Measurements from ENCODE around the gene LRRC49. TPM values are rescaled to one million over a fixed set of nuclear protein-coding genes. Genes with fewer than 3 reads are reported as not detected.

Gene LRRC49
- polyA plus RNA-seq, 1 donor (not counting 4 experiments of a cell fraction or from before 2014, with no cell fraction given): 9.9 TPM

DNA sequence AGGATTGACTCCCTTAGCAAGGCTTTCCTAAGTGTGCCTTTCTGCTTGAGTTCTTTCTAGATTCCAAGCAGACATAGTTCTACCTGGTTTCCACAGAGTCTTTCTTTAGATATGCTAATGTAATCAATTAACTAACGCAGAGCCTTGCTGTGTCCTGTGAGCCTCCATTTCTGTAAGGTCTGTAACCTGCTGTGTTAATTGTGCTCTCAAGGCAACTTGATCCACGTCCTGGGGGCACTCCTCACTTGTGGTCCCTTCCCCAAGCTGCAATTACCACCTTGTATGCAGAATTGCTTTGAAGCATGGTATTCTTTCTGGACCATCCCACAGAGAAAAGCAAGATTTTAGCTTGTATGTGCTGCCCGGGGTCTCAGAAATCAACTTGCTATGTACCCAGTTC is 193.2 kb downstream of the LRRC49 start:
- TF ChIP-seq, protein P1, sequence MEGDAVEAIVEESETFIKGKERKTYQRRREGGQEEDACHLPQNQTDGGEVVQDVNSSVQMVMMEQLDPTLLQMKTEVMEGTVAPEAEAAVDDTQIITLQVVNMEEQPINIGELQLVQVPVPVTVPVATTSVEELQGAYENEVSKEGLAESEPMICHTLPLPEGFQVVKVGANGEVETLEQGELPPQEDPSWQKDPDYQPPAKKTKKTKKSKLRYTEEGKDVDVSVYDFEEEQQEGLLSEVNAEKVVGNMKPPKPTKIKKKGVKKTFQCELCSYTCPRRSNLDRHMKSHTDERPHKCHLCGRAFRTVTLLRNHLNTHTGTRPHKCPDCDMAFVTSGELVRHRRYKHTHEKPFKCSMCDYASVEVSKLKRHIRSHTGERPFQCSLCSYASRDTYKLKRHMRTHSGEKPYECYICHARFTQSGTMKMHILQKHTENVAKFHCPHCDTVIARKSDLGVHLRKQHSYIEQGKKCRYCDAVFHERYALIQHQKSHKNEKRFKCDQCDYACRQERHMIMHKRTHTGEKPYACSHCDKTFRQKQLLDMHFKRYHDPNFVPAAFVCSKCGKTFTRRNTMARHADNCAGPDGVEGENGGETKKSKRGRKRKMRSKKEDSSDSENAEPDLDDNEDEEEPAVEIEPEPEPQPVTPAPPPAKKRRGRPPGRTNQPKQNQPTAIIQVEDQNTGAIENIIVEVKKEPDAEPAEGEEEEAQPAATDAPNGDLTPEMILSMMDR (optimal IDR thresholded peaks at IDR 0.05 in 1 of 3, IDR thresholded peaks at IDR 0.05 in 1 of 3, conservative IDR thresholded peaks at IDR 0.05 in 1 of 3; ENCODE audit: extremely low read depth in 1 of 3, insufficient read depth in 2 of 3, low read length in 3 of 3): no peak
- no peak for TF ChIP-seq EZH2 (IDR thresholded peaks at IDR 0.05; ENCODE audit: low read length)
- Histone ChIP-seq H3K9me3 (ENCODE audit: control insufficient read depth, low read depth, low read length) (peaks cover 5% of the 10 kb centered on the region), H3K4me3 (ENCODE audit: control insufficient read depth in 2 of 3, extremely low read depth in 1 of 3, insufficient read depth in 2 of 3, low read depth in 1 of 3, low read length in 3 of 3) (no peak overlapping the region), H3K79me2 (ENCODE audit: control insufficient read depth, insufficient read depth, low read length) (no peaks in the 10 kb centered on the region), H2AFZ (ENCODE audit: control insufficient read depth, low read length) (no peak overlapping the region), H4K20me1 (ENCODE audit: control insufficient read depth, extremely low read depth, insufficient read depth, low read length) (no peaks in the 10 kb centered on the region), H3K9me1 (ENCODE audit: control insufficient read depth, extremely low read depth, insufficient read depth, low read length) (no peaks in the 10 kb centered on the region), H3K27me3 (ENCODE audit: control insufficient read depth, extremely low read depth, insufficient read depth, low read length) (no peaks in the 10 kb centered on the region), H3K27ac (ENCODE audit: control insufficient read depth, insufficient read depth, low read length) (no peak overlapping the region), H3K4me2 (ENCODE audit: control insufficient read depth, extremely low read depth, insufficient read depth, low read depth, low read length) (no peak overlapping the region), H3K36me3 (ENCODE audit: control insufficient read depth in 2 of 2, extremely low read depth in 1 of 2, insufficient read depth in 2 of 2, low read length in 2 of 2) (no peaks in the 10 kb centered on the region), H3K4me1 (ENCODE audit: control insufficient read depth, extremely low read depth, insufficient read depth, low read length) (peaks cover 9% of the 10 kb centered on the region), H3K9ac (ENCODE audit: control insufficient read depth, extremely low read depth, insufficient read depth, low read length) (no peak overlapping the region)
- dilution Hi-C loops (cut with MboI; ENCODE audit: extremely low pct_ligation_motif_present, low sequenced_read_pairs): no loop called here
- FAIRE-seq (no peak), DNase-seq (ENCODE audit: low read depth, low spot score) (no peak)

DNA sequence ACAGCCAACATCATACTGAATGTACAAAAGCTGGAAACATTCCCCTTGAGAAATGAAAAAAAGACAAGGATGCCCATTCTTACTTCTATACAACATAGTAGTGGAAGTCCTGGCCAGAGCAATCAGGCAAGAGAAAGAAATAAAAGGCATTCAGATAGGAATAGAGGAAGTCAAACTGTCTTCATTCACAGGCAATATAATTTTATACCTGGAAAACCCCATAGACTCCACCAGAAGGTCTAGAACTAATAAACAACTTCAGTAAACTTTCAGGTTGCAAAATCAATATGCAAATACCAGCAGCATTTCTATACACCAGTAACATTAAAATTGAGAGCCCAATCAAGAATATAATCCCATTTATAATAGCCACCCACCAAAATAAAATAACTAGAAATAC is 195.5 kb downstream of the LRRC49 start:
- Histone ChIP-seq H3K36me3 (ENCODE audit: control insufficient read depth in 2 of 2, extremely low read depth in 1 of 2, insufficient read depth in 2 of 2, low read length in 2 of 2) (no peaks in the 10 kb centered on the region), H3K9me1 (ENCODE audit: control insufficient read depth, extremely low read depth, insufficient read depth, low read length) (no peaks in the 10 kb centered on the region), H3K9me3 (ENCODE audit: control insufficient read depth, low read depth, low read length) (peaks cover 5% of the 10 kb centered on the region), H3K4me3 (ENCODE audit: control insufficient read depth in 2 of 3, extremely low read depth in 1 of 3, insufficient read depth in 2 of 3, low read depth in 1 of 3, low read length in 3 of 3) (no peak overlapping the region), H4K20me1 (ENCODE audit: control insufficient read depth, extremely low read depth, insufficient read depth, low read length) (no peaks in the 10 kb centered on the region), H3K79me2 (ENCODE audit: control insufficient read depth, insufficient read depth, low read length) (no peaks in the 10 kb centered on the region), H3K4me1 (ENCODE audit: control insufficient read depth, extremely low read depth, insufficient read depth, low read length) (peaks cover 5% of the 10 kb centered on the region), H3K9ac (ENCODE audit: control insufficient read depth, extremely low read depth, insufficient read depth, low read length) (no peak overlapping the region), H3K4me2 (ENCODE audit: control insufficient read depth, extremely low read depth, insufficient read depth, low read depth, low read length) (no peak overlapping the region), H2AFZ (ENCODE audit: control insufficient read depth, low read length) (no peak overlapping the region), H3K27ac (ENCODE audit: control insufficient read depth, insufficient read depth, low read length) (no peak overlapping the region), H3K27me3 (ENCODE audit: control insufficient read depth, extremely low read depth, insufficient read depth, low read length) (no peaks in the 10 kb centered on the region)
- dilution Hi-C loops (cut with MboI; ENCODE audit: extremely low pct_ligation_motif_present, low sequenced_read_pairs): no loop called here
- no peak for TF ChIP-seq EZH2 (IDR thresholded peaks at IDR 0.05; ENCODE audit: low read length)
- TF ChIP-seq, protein P1 (optimal IDR thresholded peaks at IDR 0.05 in 1 of 3, IDR thresholded peaks at IDR 0.05 in 1 of 3, conservative IDR thresholded peaks at IDR 0.05 in 1 of 3; ENCODE audit: extremely low read depth in 1 of 3, insufficient read depth in 2 of 3, low read length in 3 of 3): no peak
- FAIRE-seq (no peak), DNase-seq (ENCODE audit: low read depth, low spot score) (no peak)

Data from keratinocyte (primary cell).